HG02678 (cell line): ENCODE results near the gene GJB2.

Source experiments
- ATAC-seq: cut with Tn5 transposase; IDR thresholded peaks from one replicate; pipeline ENCODE4 v1.9.1; 2021; ENCODE audit warnings: mild to moderate bottlenecking, moderate library complexity; ENCODE audit not compliant: unreplicated experiment

Gene GJB2

GRCh38 chr13:20142927-20143480, 49.7 kb downstream of the GJB2 start:
- no peak for ATAC-seq

GRCh38 chr13:20142023-20142926, 50.5 kb downstream of the GJB2 start:
- ATAC-seq, result no peak

- ATAC-seq, result no peak
Measured at GRCh38 chr13:20141238-20142022, 51.3 kb downstream of the GJB2 start.

DNA sequence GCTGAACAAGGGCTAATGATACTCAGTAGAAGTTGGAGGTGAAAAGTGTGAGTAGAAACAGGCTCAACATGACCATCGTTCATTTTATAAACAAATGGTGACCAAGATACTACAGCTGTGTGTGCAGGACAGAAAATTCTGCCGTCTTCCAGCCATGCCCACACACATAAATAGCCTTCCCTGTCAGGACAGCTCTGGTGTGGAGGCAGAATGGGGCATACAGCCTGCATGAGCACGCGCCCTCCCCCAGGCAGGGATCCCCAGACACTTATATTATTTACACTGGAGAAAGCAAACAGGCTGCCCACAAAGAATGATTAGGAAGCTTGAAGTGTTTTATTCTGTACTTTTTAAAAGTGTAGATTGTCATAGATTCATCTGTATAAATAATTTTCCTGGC, 52.3 kb downstream of the GJB2 start:
- no peak for ATAC-seq

DNA sequence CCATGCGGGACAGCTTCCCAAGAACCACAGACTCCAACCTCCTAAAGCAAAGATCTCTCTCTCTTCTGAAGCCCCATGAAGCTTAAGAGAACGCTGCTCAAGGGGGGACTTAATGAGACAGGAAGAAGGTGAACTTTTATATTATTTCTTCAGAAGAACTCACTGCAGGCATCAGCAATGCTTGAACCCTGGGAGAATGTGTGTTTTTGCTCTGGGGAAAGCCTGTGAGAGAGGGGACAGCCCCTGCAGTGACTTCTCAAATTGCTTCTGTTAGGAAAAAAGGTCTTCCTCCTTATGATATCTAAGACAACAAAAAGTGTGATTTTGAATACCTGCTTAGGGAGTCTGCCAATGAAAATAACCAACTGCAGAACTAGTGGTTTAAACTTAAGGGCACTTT, 54.9 kb downstream of the GJB2 start:
- ATAC-seq, result no peak
